Measurements from ENCODE around the gene BAIAP2.

BAIAP2 gene

GRCh38 chr17:80998118-80998747 lies 36.7 kb upstream of the BAIAP2 start:
- TF ChIP-seq CTCF (IDR thresholded peaks at IDR 0.05; ENCODE audit: control insufficient read depth, extremely low read depth, insufficient read depth), result no peak
- no peak overlapping the region for H3K4me3 ChIP-seq (ENCODE audit: low read depth, low read length)
- DNase-seq (ENCODE audit: low read depth), result no peak

- no peak for TF ChIP-seq CTCF (IDR thresholded peaks at IDR 0.05; ENCODE audit: control insufficient read depth, extremely low read depth, insufficient read depth)
- DNase-seq (ENCODE audit: low read depth), result no peak
- H3K4me3 ChIP-seq (ENCODE audit: low read depth, low read length), result no peak overlapping the region
Measured at GRCh38 chr17:80998748-80999535, 36.0 kb upstream of the BAIAP2 start.

GRCh38 chr17:80999536-81000333 lies 35.2 kb upstream of the BAIAP2 start:
- DNase-seq (ENCODE audit: low read depth), result no peak
- H3K4me3 ChIP-seq (ENCODE audit: low read depth, low read length), result no peak overlapping the region
- no peak for TF ChIP-seq CTCF (IDR thresholded peaks at IDR 0.05; ENCODE audit: control insufficient read depth, extremely low read depth, insufficient read depth)

GRCh38 chr17:81000334-81000630 lies 34.7 kb upstream of the BAIAP2 start:
- no peak for DNase-seq (ENCODE audit: low read depth)
- no peak overlapping the region for H3K4me3 ChIP-seq (ENCODE audit: low read depth, low read length)
- no peak for TF ChIP-seq CTCF (IDR thresholded peaks at IDR 0.05; ENCODE audit: control insufficient read depth, extremely low read depth, insufficient read depth)

- no peak for TF ChIP-seq CTCF (IDR thresholded peaks at IDR 0.05; ENCODE audit: control insufficient read depth, extremely low read depth, insufficient read depth)
- H3K4me3 ChIP-seq (ENCODE audit: low read depth, low read length), result no peak overlapping the region
- DNase-seq (ENCODE audit: low read depth), result no peak
Measured at GRCh38 chr17:81000631-81001357, 34.2 kb upstream of the BAIAP2 start.

GRCh38 chr17:81002013-81002384 lies 33.0 kb upstream of the BAIAP2 start:
- no peak overlapping the region for H3K4me3 ChIP-seq (ENCODE audit: low read depth, low read length)
- no peak for DNase-seq (ENCODE audit: low read depth)
- TF ChIP-seq CTCF (IDR thresholded peaks at IDR 0.05; ENCODE audit: control insufficient read depth, extremely low read depth, insufficient read depth), result no peak

Measured in LNCaP clone FGC (cell line).